Measurements from ENCODE around the gene OR2M3. TPM values are rescaled to one million over a fixed set of nuclear protein-coding genes. Genes with fewer than 3 reads are reported as not detected.

Gene OR2M3
- not detected for total RNA-seq

- ATAC-seq (ENCODE audit: low FRiP score) = no peak
- no peak for DNase-seq (ENCODE audit: low spot score)
- TF ChIP-seq CTCF (IDR thresholded peaks at IDR 0.05) = no peak
Measured at GRCh38 chr1:248196965-248197364, at the start of gene OR2M3. Gene OR2M3 (plus strand): TSS chr1:248197265. CDS start chr1:248203068, 5,803 bp downstream.

- TF ChIP-seq CTCF (IDR thresholded peaks at IDR 0.05) = no peak
- no peak for DNase-seq (ENCODE audit: low spot score)
- no peak for ATAC-seq (ENCODE audit: low FRiP score)
Measured at GRCh38 chr1:248152056-248152827, 44.8 kb upstream of the OR2M3 start.

GRCh38 chr1:248155927-248156326, 41.1 kb upstream of the OR2M3 start:
- DNase-seq (ENCODE audit: low spot score) = no peak
- no peak for TF ChIP-seq CTCF (IDR thresholded peaks at IDR 0.05)
- ATAC-seq (ENCODE audit: low FRiP score) = no peak

- no peak for TF ChIP-seq CTCF (IDR thresholded peaks at IDR 0.05)
- no peak for DNase-seq (ENCODE audit: low spot score)
- no peak for ATAC-seq (ENCODE audit: low FRiP score)
Measured at GRCh38 chr1:248158758-248159157, 38.3 kb upstream of the OR2M3 start.

GRCh38 chr1:248164031-248164430, 33.0 kb upstream of the OR2M3 start:
- no peak for DNase-seq (ENCODE audit: low spot score)
- ATAC-seq (ENCODE audit: low FRiP score) = no peak
- TF ChIP-seq CTCF (IDR thresholded peaks at IDR 0.05) = no peak

- DNase-seq (ENCODE audit: low spot score) = no peak
- no peak for TF ChIP-seq CTCF (IDR thresholded peaks at IDR 0.05)
- no peak for ATAC-seq (ENCODE audit: low FRiP score)
Measured at GRCh38 chr1:248165186-248165585, 31.9 kb upstream of the OR2M3 start.

GRCh38 chr1:248174521-248174920, 22.5 kb upstream of the OR2M3 start, which contains the start of gene OR2M2:
Gene OR2M2 (plus strand): TSS chr1:248174821. CDS start chr1:248179986, 5,165 bp downstream.
- no peak for ATAC-seq (ENCODE audit: low FRiP score)
- TF ChIP-seq CTCF (IDR thresholded peaks at IDR 0.05) = no peak
- DNase-seq (ENCODE audit: low spot score) = no peak
